ENCODE measurements around the gene ELF5.

ELF5 gene

GRCh38 chr11:34448223-34448994 lies 65.2 kb downstream of the ELF5 start:
- DNase-seq, result no peak

- DNase-seq, result no peak
Measured at GRCh38 chr11:34447044-34447443, 66.5 kb downstream of the ELF5 start.

- DNase-seq, result no peak
Measured at GRCh38 chr11:34446386-34446785, 67.2 kb downstream of the ELF5 start.

- no peak for DNase-seq
Measured at GRCh38 chr11:34445956-34446355, 67.6 kb downstream of the ELF5 start.

- DNase-seq, result no peak
Measured at GRCh38 chr11:34444428-34444827, 69.2 kb downstream of the ELF5 start.

GRCh38 chr11:34443136-34443535 lies 70.5 kb downstream of the ELF5 start:
- no peak for DNase-seq

- DNase-seq, result no peak
Measured at GRCh38 chr11:34441814-34442213, 71.8 kb downstream of the ELF5 start.

GRCh38 chr11:34439610-34440198 lies 73.9 kb downstream of the ELF5 start:
- no peak for DNase-seq

GRCh38 chr11:34438529-34439507 lies 74.8 kb downstream of the ELF5 start, which contains the start of gene CAT:
Gene CAT, plus strand, starts transcription at chr11:34438934. Its CDS starts 80 bp downstream, at chr11:34439014.
- peak; percentile 99 for DNase-seq

GRCh38 chr11:34437224-34438125 lies 76.1 kb downstream of the ELF5 start:
- no peak for DNase-seq

- DNase-seq, result no peak
Measured at GRCh38 chr11:34433899-34434298, 79.7 kb downstream of the ELF5 start.

- no peak for DNase-seq
Measured at GRCh38 chr11:34432822-34433221, 80.8 kb downstream of the ELF5 start.

- no peak for DNase-seq
Measured at GRCh38 chr11:34431979-34432378, 81.6 kb downstream of the ELF5 start.

Data from activated CD4-positive, alpha-beta T cell treated with anti-CD3 and anti-CD28 coated beads, Interleukin-2, amount 50 U/mL, for 48 hours (primary cell).